Measurements from ENCODE around the gene OR51S1.
"Not testable (repeated sequence)": the region's sequence is repeated elsewhere in the genome, so short reads cannot be mapped to it uniquely, and the experiment has no call there.

OR51S1 gene

GRCh38 chr11:4862447-4863236 is 13.6 kb upstream of the OR51S1 start:
- no peaks in the 10 kb centered on the region for H3K36me3 ChIP-seq (ENCODE audit: insufficient read depth, low read length)
- no peak overlapping the region for H3K9ac ChIP-seq (ENCODE audit: low read length)
- no peaks in the 10 kb centered on the region for H3K27me3 ChIP-seq (ENCODE audit: control insufficient read depth in 1 of 2, insufficient read depth in 2 of 2, low read length in 2 of 2)
- H3K4me3 ChIP-seq (ENCODE audit: low read depth in 1 of 2, low read length in 2 of 2): no peak overlapping the region
- H3K27ac ChIP-seq (ENCODE audit: low read depth, low read length): no peak overlapping the region
- H3K9me3 ChIP-seq (ENCODE audit: low read length): no peaks in the 10 kb centered on the region
- no peaks in the 10 kb centered on the region for H3K4me1 ChIP-seq (ENCODE audit: insufficient read depth, low read length)

DNA sequence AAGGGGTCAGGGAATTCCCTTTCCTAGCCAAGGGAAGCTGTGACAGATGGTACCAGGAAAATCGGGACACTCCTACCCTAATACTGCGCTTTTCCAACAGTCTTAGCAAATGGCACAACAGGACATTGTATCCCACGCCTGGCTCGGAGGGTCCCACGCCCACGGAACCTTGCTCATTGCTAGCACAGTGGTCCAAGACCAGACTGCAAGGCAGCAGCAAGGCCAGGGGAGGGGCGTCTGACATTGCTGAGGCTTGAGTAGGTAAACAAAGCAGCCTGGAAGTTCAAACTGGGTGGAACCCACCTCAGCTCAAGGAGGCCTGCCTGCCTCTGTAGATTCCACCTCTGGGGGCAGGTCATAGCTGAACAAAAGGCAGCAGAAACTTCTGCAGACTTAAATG is 5.3 kb upstream of the OR51S1 start:
- not testable (repeated sequence) for H3K4me3 ChIP-seq (ENCODE audit: low read depth in 1 of 2, low read length in 2 of 2); H3K27ac ChIP-seq (ENCODE audit: low read depth, low read length); H3K27me3 ChIP-seq (ENCODE audit: control insufficient read depth in 1 of 2, insufficient read depth in 2 of 2, low read length in 2 of 2); H3K9ac ChIP-seq (ENCODE audit: low read length); H3K36me3 ChIP-seq (ENCODE audit: insufficient read depth, low read length); H3K4me1 ChIP-seq (ENCODE audit: insufficient read depth, low read length); H3K9me3 ChIP-seq (ENCODE audit: low read length)

GRCh38 chr11:4851033-4851432 is 2.0 kb upstream of the OR51S1 start:
- no peak overlapping the region for H3K27ac ChIP-seq (ENCODE audit: low read depth, low read length)

GRCh38 chr11:4839851-4840549 is 9.0 kb downstream of the OR51S1 start:
- Histone ChIP-seq H3K4me1 (ENCODE audit: insufficient read depth, low read length) (peaks cover 5% of the 10 kb centered on the region), H3K27ac (ENCODE audit: low read depth, low read length) (no peak overlapping the region), H3K36me3 (ENCODE audit: insufficient read depth, low read length) (no peaks in the 10 kb centered on the region), H3K27me3 (ENCODE audit: control insufficient read depth in 1 of 2, insufficient read depth in 2 of 2, low read length in 2 of 2) (no peaks in the 10 kb centered on the region), H3K4me3 (ENCODE audit: low read depth in 1 of 2, low read length in 2 of 2) (no peak overlapping the region), H3K9ac (ENCODE audit: low read length) (no peak overlapping the region), H3K9me3 (ENCODE audit: low read length) (no peaks in the 10 kb centered on the region)

More at GRCh38 chr11:4851033-4851432, 2.0 kb upstream of the OR51S1 start:
- H3K4me3 ChIP-seq (ENCODE audit: low read depth in 1 of 2, low read length in 2 of 2): no peak overlapping the region
- H3K9ac ChIP-seq (ENCODE audit: low read length): no peak overlapping the region
- H3K27me3 ChIP-seq (ENCODE audit: control insufficient read depth in 1 of 2, insufficient read depth in 2 of 2, low read length in 2 of 2): no peaks in the 10 kb centered on the region
- no peaks in the 10 kb centered on the region for H3K36me3 ChIP-seq (ENCODE audit: insufficient read depth, low read length)
- H3K9me3 ChIP-seq (ENCODE audit: low read length): no peaks in the 10 kb centered on the region
- H3K4me1 ChIP-seq (ENCODE audit: insufficient read depth, low read length): no peaks in the 10 kb centered on the region

DNA sequence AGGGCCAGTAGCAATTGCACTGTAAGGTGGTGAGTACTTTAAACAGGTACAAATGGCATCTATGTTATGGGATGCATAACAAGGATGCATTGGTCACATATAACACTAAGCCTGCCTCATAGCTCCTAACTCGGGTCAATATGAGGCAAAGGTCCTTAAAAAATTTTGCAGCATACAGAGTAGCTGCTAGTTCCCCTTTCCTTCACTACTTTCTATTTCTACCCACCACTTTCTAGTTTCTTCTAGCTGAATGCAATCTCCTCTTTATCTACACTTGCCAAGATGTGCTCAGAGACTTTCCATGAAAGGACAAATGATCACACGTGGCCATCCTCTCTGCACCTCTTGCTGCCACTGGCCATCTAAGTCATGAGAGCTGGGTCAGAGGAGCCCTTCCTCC is 18.1 kb downstream of the OR51S1 start:
- Histone ChIP-seq H3K9me3 (ENCODE audit: low read length) (no peaks in the 10 kb centered on the region), H3K9ac (ENCODE audit: low read length) (no peak overlapping the region), H3K4me3 (ENCODE audit: low read depth in 1 of 2, low read length in 2 of 2) (no peak overlapping the region), H3K4me1 (ENCODE audit: insufficient read depth, low read length) (peaks cover 11% of the 10 kb centered on the region), H3K36me3 (ENCODE audit: insufficient read depth, low read length) (no peaks in the 10 kb centered on the region), H3K27ac (ENCODE audit: low read depth, low read length) (no peak overlapping the region), H3K27me3 (ENCODE audit: control insufficient read depth in 1 of 2, insufficient read depth in 2 of 2, low read length in 2 of 2) (no peaks in the 10 kb centered on the region)

DNA sequence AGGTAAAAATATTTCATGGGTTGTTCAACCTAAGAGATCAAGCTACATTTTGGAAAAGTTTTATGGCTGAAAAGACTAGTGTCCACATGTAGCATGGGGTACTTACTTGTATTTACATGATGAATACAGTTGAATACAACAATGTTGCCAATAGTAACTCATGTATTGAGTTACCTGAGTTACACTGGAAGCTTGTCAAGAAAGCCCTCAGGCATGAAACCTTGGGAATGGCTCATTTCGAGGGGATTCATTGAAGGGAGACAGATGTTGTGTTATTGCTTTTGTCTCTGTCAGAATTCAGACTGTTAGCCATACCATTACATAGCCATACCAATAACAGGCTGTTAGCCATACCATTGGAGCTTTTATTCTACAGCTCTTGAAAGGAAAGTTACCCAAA is 18.7 kb downstream of the OR51S1 start:
- H3K9ac ChIP-seq (ENCODE audit: low read length): no peak overlapping the region
- no peaks in the 10 kb centered on the region for H3K36me3 ChIP-seq (ENCODE audit: insufficient read depth, low read length)
- H3K4me3 ChIP-seq (ENCODE audit: low read depth in 1 of 2, low read length in 2 of 2): no peak overlapping the region
- no peaks in the 10 kb centered on the region for H3K9me3 ChIP-seq (ENCODE audit: low read length)
- no peaks in the 10 kb centered on the region for H3K27me3 ChIP-seq (ENCODE audit: control insufficient read depth in 1 of 2, insufficient read depth in 2 of 2, low read length in 2 of 2)
- H3K4me1 ChIP-seq (ENCODE audit: insufficient read depth, low read length): peaks cover 8% of the 10 kb centered on the region
- no peak overlapping the region for H3K27ac ChIP-seq (ENCODE audit: low read depth, low read length)

DNA sequence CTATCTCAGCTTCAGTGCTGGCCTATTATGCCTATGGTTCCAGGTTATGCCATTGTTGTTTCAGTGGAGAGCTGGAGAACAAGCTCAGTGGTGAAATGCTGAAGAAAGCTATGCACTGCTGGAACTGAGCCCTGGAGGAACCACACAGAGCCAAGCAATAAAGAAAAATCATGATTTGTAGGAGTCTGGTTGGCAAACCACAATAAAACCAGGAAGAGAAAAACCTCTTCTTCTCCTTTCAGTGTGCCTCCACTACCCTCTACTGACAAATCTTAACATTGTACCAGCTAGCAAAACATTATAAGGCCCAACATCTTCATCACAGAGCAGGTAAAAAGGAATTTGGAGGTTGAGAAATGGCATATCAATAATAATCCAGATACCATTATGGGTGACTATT is 22.6 kb downstream of the OR51S1 start:
- H3K9ac ChIP-seq (ENCODE audit: low read length): no peak overlapping the region
- H3K27me3 ChIP-seq (ENCODE audit: control insufficient read depth in 1 of 2, insufficient read depth in 2 of 2, low read length in 2 of 2): no peaks in the 10 kb centered on the region
- H3K9me3 ChIP-seq (ENCODE audit: low read length): no peaks in the 10 kb centered on the region
- H3K4me1 ChIP-seq (ENCODE audit: insufficient read depth, low read length): peaks cover 6% of the 10 kb centered on the region
- no peaks in the 10 kb centered on the region for H3K36me3 ChIP-seq (ENCODE audit: insufficient read depth, low read length)
- no peak overlapping the region for H3K4me3 ChIP-seq (ENCODE audit: low read depth in 1 of 2, low read length in 2 of 2)
- no peak overlapping the region for H3K27ac ChIP-seq (ENCODE audit: low read depth, low read length)

GRCh38 chr11:4825132-4825531 is 23.9 kb downstream of the OR51S1 start:
- H3K9me3 ChIP-seq (ENCODE audit: low read length): no peaks in the 10 kb centered on the region
- H3K9ac ChIP-seq (ENCODE audit: low read length): no peak overlapping the region
- H3K4me3 ChIP-seq (ENCODE audit: low read depth in 1 of 2, low read length in 2 of 2): no peak overlapping the region
- no peaks in the 10 kb centered on the region for H3K36me3 ChIP-seq (ENCODE audit: insufficient read depth, low read length)
- no peaks in the 10 kb centered on the region for H3K27me3 ChIP-seq (ENCODE audit: control insufficient read depth in 1 of 2, insufficient read depth in 2 of 2, low read length in 2 of 2)
- H3K27ac ChIP-seq (ENCODE audit: low read depth, low read length): no peak overlapping the region
- peaks cover 6% of the 10 kb centered on the region for H3K4me1 ChIP-seq (ENCODE audit: insufficient read depth, low read length)

DNA sequence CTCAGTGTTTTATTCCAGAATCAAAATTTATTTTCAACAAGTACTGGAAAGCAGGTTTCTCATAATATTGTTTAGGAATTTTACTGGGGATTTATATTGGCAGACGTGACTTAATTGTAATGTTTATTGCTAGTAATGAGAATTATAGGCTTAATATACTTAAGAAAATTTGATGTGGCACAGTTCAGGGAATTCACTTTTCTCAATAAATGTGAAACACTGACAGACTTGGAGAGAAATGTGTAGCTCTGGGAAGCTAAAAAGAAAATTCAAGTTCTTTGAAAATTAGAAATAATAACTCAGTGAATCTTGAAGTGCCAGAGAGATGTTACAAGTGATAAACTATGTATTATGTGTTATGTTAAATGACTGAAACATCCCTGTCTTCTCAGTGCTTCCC is 28.0 kb downstream of the OR51S1 start, which contains the start of gene OR51F2:
OR51F2 (plus strand) TSS at position 301 of the 400 bp plus-strand sequence. CDS start 101 bp downstream, outside the sequence.
- no peaks in the 10 kb centered on the region for H3K36me3 ChIP-seq (ENCODE audit: insufficient read depth, low read length)
- no peaks in the 10 kb centered on the region for H3K4me1 ChIP-seq (ENCODE audit: insufficient read depth, low read length)
- no peaks in the 10 kb centered on the region for H3K27me3 ChIP-seq (ENCODE audit: control insufficient read depth in 1 of 2, insufficient read depth in 2 of 2, low read length in 2 of 2)
- H3K4me3 ChIP-seq (ENCODE audit: low read depth in 1 of 2, low read length in 2 of 2): no peak within 1 kb of the TSS
- H3K9ac ChIP-seq (ENCODE audit: low read length): no peak within 1 kb of the TSS
- no peaks in the 10 kb centered on the region for H3K9me3 ChIP-seq (ENCODE audit: low read length)
- no peak within 1 kb of the TSS for H3K27ac ChIP-seq (ENCODE audit: low read depth, low read length)

DNA sequence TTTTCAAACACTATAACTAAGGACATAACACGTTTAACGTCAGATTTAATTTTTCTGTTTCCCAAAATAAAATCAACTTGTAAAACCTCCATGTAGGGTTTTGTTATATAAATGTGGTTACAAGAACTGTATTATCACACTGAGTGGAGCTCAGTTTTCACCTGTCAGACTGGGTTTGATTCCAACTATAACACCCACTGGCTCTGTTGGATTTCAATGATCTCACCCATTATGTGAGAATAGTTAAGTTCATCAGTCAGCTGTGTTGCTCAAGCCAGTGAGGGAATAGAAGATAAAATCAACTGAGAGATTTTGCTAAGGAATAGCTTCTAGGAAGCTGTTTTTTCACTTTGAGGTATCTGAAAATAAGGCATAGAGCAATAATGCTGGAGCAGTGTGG is 39.8 kb downstream of the OR51S1 start:
- H3K36me3 ChIP-seq (ENCODE audit: insufficient read depth, low read length): no peaks in the 10 kb centered on the region
- no peak overlapping the region for H3K27ac ChIP-seq (ENCODE audit: low read depth, low read length)

GRCh38 chr11:4808476-4808875 is 40.5 kb downstream of the OR51S1 start:
- Histone ChIP-seq H3K27me3 (ENCODE audit: control insufficient read depth in 1 of 2, insufficient read depth in 2 of 2, low read length in 2 of 2) (no peaks in the 10 kb centered on the region), H3K9me3 (ENCODE audit: low read length) (no peaks in the 10 kb centered on the region), H3K4me3 (ENCODE audit: low read depth in 1 of 2, low read length in 2 of 2) (no peak overlapping the region), H3K27ac (ENCODE audit: low read depth, low read length) (no peak overlapping the region), H3K9ac (ENCODE audit: low read length) (no peak overlapping the region), H3K36me3 (ENCODE audit: insufficient read depth, low read length) (no peaks in the 10 kb centered on the region), H3K4me1 (ENCODE audit: insufficient read depth, low read length) (no peaks in the 10 kb centered on the region)

More for the DNA sequence above, 39.8 kb downstream of the OR51S1 start:
- H3K9ac ChIP-seq (ENCODE audit: low read length): no peak overlapping the region
- H3K9me3 ChIP-seq (ENCODE audit: low read length): no peaks in the 10 kb centered on the region
- H3K4me1 ChIP-seq (ENCODE audit: insufficient read depth, low read length): no peaks in the 10 kb centered on the region
- H3K27me3 ChIP-seq (ENCODE audit: control insufficient read depth in 1 of 2, insufficient read depth in 2 of 2, low read length in 2 of 2): no peaks in the 10 kb centered on the region
- no peak overlapping the region for H3K4me3 ChIP-seq (ENCODE audit: low read depth in 1 of 2, low read length in 2 of 2)

Measured in muscle layer of colon (tissue), 2 donors.